ENCODE results near the gene TRMT10B.

DNA sequence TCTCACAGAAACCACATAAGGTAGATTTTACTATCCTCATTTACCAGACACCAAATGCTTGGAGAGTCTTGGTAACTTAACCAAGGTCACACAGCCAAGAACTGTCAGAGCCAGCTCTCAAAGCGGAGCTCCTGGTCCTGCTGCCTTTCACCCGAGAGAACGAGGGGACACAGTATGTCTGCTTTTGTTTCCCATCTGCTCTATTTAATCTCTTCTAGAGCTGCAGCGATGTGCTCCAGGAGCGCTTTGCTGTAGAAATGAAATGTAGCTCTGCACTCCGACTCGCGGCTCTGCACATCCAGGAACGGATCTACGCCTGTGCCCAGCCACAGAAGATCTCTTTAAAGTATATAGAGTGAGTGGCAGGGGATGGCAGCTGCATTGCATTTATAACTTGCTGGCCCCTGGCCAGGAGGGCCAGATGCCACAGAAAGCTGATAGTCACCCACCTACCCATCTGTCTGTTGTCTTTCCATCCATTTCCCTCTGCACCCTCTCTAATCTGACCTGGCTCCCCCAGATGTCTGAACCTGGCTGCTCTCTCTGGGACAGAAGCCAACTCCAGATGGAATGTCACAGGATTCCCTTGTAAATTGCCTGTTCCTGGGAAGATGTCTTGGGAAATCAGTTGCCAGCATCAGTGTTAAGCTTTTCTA lies 21.4 kb upstream of the TRMT10B start:
- TF ChIP-seq, protein P1, sequence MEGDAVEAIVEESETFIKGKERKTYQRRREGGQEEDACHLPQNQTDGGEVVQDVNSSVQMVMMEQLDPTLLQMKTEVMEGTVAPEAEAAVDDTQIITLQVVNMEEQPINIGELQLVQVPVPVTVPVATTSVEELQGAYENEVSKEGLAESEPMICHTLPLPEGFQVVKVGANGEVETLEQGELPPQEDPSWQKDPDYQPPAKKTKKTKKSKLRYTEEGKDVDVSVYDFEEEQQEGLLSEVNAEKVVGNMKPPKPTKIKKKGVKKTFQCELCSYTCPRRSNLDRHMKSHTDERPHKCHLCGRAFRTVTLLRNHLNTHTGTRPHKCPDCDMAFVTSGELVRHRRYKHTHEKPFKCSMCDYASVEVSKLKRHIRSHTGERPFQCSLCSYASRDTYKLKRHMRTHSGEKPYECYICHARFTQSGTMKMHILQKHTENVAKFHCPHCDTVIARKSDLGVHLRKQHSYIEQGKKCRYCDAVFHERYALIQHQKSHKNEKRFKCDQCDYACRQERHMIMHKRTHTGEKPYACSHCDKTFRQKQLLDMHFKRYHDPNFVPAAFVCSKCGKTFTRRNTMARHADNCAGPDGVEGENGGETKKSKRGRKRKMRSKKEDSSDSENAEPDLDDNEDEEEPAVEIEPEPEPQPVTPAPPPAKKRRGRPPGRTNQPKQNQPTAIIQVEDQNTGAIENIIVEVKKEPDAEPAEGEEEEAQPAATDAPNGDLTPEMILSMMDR (conservative IDR thresholded peaks at IDR 0.05; ENCODE audit: low read length): no peak
- no peak for TF ChIP-seq EZH2phosphoT487 (IDR thresholded peaks at IDR 0.05; ENCODE audit: borderline replicate concordance, low read depth, low read length)

All from OCI-LY7 (cell line).